ENCODE measurements around the gene RAB1A. TPM values are rescaled to one million over a fixed set of nuclear protein-coding genes. Genes with fewer than 3 reads are reported as not detected.

Gene RAB1A
- total RNA-seq, 1 experiment from 2014 or later: 76.9 TPM

DNA sequence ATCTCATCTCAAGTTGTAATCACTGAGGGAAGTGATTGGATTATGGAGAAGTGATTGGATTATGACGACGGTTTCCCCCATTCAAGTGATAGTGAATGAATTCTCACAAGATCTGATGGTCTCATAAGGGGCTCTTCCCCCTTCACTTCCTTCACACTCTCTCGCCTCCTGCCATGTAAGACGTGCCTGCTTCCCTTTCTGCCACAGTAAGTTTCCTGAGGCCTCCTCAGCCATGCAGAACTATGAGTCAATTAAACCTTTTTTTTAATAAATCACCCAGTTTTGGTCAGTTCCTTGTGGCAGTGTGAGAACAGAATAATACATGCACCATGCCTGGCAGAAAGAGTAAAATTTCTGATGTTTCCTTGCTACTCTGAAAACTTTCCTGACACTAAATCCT lies 37.1 kb downstream of the RAB1A start:
- DNase-seq: no peak
- Histone ChIP-seq H3K27me3 (ENCODE audit: control insufficient read depth, insufficient read depth, low read length) (no peaks in the 10 kb centered on the region), H3K36me3 (replicated peaks; ENCODE audit: control insufficient read depth, insufficient read depth, low read length) (peaks cover 5% of the 10 kb centered on the region), H3K4me3 (ENCODE audit: insufficient read depth, low read depth, low read length) (no peak overlapping the region)

DNA sequence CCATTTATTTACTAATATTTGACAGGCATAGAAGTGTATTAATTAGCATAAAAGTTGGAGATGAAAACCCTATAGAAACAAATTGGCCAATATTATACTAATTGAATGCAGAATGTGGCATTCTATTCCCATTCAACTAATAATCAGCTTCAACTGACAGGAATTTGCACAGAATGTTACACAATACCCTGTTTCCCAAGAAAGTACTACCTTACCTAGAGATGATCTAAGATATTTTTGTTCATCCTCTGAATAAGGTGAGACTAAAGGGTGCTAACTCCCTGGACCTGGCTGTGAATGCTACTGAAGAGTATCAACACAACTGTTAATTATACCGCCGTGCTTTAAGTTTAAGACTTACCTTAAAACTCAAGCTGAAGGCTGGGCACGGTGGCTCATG lies 44.8 kb downstream of the RAB1A start:
- Histone ChIP-seq H3K36me3 (replicated peaks; ENCODE audit: control insufficient read depth, insufficient read depth, low read length) (peaks cover 14% of the 10 kb centered on the region), H3K27me3 (ENCODE audit: control insufficient read depth, insufficient read depth, low read length) (no peaks in the 10 kb centered on the region), H3K4me3 (ENCODE audit: insufficient read depth, low read depth, low read length) (no peak overlapping the region)
- no peak for DNase-seq

DNA sequence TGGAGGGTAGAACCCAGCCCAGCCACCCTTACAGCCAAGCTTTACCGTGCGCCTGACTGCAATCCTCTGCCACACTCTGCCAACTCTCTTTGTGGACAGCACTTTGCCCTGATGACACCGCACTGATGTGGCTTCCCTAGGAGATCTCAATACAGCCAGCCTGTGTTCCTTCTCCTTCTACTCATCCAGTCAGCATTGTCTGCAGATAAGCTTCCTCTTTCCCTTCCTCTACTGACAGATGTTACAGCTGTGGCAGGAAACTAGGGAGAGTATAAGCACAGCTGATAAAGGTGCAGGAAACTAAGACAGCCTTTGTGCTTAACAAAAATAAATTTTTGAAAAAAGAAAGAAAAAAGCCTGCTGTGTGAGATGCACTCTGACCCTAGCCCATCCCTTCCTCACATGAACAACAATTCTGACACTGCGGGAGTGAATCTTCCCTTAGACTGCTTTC lies 48.6 kb downstream of the RAB1A start:
- no peaks in the 10 kb centered on the region for H3K27me3 ChIP-seq (ENCODE audit: control insufficient read depth, insufficient read depth, low read length)
- no peak for DNase-seq
- peaks cover 14% of the 10 kb centered on the region for H3K36me3 ChIP-seq (replicated peaks; ENCODE audit: control insufficient read depth, insufficient read depth, low read length)
- H3K4me3 ChIP-seq (ENCODE audit: insufficient read depth, low read depth, low read length): no peak overlapping the region

DNA sequence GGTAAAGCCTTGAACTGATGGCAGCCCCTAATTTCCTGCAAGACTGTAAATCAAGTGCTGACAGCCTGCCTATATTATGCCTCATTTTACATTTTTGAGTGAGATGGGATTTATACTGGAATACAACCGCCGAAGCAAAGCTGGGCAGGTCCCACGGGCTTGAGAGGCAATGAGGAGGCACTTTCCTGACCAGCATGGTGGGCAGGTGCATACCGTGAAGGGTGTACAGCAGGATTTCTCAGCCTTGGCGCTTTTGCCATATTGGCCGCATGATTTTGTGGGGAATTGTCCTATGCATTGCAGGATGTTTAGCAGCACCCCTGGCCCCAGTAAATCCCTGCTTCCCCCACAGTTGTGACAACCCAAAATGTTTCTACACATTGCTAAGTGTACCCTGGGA lies 50.9 kb downstream of the RAB1A start:
- H3K4me3 ChIP-seq (ENCODE audit: insufficient read depth, low read depth, low read length): no peak overlapping the region
- H3K36me3 ChIP-seq (replicated peaks; ENCODE audit: control insufficient read depth, insufficient read depth, low read length): peaks cover 22% of the 10 kb centered on the region
- no peaks in the 10 kb centered on the region for H3K27me3 ChIP-seq (ENCODE audit: control insufficient read depth, insufficient read depth, low read length)
- no peak for DNase-seq

DNA sequence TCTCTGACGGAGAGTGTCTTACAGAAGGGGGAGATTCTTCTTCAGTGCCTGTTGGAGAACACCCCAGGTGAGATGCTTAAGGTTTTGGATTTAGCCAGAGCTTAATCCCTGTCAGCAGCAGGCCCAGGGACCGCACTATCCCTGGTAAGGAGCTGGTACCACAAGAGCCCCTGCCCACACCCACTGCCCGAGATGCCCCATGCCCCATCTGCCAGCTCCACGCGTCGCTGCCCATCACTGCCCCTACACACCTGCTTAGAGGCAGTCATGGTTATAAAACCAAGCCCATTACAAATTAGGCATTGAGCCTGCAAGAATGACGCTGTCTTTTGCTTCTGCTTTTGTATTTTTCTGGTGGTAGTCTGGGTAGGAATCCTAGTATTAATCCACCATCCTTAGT lies 52.0 kb downstream of the RAB1A start:
- Histone ChIP-seq H3K27me3 (ENCODE audit: control insufficient read depth, insufficient read depth, low read length) (no peaks in the 10 kb centered on the region), H3K4me3 (ENCODE audit: insufficient read depth, low read depth, low read length) (no peak overlapping the region), H3K36me3 (replicated peaks; ENCODE audit: control insufficient read depth, insufficient read depth, low read length) (peaks cover 18% of the 10 kb centered on the region)
- DNase-seq: peak; percentile 32

DNA sequence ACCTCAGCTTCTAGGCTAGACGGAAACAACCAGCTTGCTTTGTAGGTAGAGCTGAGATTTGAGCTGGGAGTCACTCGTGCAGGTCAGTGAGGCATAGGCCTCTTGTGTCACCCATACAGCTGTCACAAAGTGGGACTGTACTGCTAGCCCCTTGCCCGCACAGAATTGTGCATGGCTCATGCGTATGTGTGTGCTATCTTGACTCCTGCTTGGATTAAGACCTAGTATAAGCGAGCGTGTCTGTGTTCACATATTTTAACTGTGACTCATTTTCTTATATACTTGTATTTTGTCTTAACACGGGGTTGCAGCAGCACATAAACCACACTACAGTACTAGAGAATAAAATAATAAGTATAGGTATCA lies 53.6 kb downstream of the RAB1A start:
- no peak for DNase-seq
- Histone ChIP-seq H3K27me3 (ENCODE audit: control insufficient read depth, insufficient read depth, low read length) (no peaks in the 10 kb centered on the region), H3K36me3 (replicated peaks; ENCODE audit: control insufficient read depth, insufficient read depth, low read length) (peaks cover 22% of the 10 kb centered on the region), H3K4me3 (ENCODE audit: insufficient read depth, low read depth, low read length) (no peak overlapping the region)

DNA sequence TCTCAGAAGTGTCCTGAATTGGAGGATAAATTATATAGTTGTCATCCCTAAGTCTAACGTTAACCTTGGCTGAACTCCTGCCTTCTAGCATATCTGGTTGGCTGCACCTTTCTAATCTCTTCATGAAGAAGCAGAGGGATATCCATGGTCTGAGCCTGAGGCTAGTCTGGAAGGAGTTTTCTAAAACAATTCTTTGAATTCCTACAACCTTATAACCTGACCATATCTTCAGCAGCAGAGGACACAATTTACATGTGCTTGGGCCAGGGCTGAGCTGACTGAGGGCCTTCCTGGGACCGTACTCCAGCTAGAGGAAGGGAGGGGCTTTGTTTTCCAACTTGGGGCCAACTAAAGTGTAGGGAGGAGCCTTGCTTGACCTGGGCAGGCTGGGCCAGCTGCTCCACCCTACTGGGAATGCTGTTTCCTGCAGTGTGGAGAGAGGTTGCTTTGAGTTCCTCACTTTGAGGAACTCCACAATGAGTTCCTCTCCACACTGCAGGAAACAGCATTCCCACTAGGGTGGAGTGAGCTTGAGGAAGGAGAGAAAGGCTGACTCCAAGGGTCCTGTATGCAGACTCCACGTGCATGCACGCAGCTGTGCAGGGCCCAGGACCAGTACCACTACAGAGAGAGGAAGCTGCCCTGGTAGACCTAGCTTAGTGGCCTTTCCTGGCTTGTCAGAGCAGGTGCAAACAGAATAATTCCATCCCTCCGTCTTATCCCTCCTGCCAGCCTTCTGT lies 54.1 kb downstream of the RAB1A start:
- Histone ChIP-seq H3K36me3 (replicated peaks; ENCODE audit: control insufficient read depth, insufficient read depth, low read length) (peaks cover 27% of the 10 kb centered on the region), H3K4me3 (ENCODE audit: insufficient read depth, low read depth, low read length) (no peak overlapping the region), H3K27me3 (ENCODE audit: control insufficient read depth, insufficient read depth, low read length) (no peaks in the 10 kb centered on the region)
- DNase-seq: peak; percentile 56

DNA sequence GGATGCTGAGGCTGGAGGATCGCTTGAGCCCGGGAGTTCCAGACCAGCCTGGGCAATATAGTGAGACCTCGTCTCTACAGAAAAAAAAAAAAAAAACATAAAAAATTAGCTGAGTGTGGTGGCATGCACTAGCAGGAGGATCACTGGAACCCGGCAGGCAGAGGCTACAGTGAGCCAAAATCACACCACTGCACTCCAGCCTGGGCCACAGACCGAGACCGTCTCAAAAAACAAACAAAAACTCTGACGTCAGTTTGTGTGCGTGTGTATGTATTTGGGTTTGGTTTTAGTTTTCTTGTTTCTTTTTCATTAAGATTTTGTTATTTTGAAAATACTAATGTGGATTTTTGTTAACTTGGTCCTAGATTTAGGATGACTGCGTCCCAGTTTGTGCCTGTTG lies 54.7 kb downstream of the RAB1A start:
- no peak for DNase-seq
- no peaks in the 10 kb centered on the region for H3K27me3 ChIP-seq (ENCODE audit: control insufficient read depth, insufficient read depth, low read length)
- peaks cover 32% of the 10 kb centered on the region for H3K36me3 ChIP-seq (replicated peaks; ENCODE audit: control insufficient read depth, insufficient read depth, low read length)
- H3K4me3 ChIP-seq (ENCODE audit: insufficient read depth, low read depth, low read length): no peak overlapping the region

DNA sequence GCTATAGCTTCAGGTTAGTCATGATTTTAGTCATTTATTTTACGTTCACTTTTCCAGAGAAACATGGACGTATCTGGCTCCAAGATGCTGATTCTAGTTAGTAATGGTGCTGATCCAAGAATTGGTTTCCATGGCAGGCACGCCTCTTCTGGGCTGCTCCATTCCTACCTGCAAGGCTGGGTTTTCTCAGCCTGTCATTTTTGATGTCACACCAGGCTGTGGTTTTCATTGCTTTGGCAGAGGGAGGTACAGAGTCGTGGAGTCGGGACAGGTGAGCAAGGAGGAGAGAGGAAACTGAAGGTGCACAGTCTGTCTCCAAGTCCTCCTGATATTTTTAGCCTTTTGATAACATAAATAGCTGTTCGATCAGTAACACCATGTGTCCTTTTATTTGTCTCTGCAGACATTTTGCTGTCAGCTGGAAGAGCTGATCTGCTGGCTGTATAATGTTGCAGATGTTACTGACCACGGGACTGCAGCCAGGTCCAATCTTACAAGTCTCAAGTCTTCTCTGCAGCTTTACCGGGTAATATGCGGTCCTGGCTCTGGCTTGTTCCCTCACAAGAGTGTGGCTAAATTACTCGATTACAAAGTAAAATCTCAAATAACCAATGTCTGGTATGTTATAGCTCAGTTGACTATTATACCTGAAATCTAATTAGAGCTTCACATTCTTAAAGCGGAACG lies 55.9 kb downstream of the RAB1A start:
- Histone ChIP-seq H3K4me3 (ENCODE audit: insufficient read depth, low read depth, low read length) (no peak overlapping the region), H3K36me3 (replicated peaks; ENCODE audit: control insufficient read depth, insufficient read depth, low read length) (peaks cover 34% of the 10 kb centered on the region), H3K27me3 (ENCODE audit: control insufficient read depth, insufficient read depth, low read length) (no peaks in the 10 kb centered on the region)
- no peak for DNase-seq

DNA sequence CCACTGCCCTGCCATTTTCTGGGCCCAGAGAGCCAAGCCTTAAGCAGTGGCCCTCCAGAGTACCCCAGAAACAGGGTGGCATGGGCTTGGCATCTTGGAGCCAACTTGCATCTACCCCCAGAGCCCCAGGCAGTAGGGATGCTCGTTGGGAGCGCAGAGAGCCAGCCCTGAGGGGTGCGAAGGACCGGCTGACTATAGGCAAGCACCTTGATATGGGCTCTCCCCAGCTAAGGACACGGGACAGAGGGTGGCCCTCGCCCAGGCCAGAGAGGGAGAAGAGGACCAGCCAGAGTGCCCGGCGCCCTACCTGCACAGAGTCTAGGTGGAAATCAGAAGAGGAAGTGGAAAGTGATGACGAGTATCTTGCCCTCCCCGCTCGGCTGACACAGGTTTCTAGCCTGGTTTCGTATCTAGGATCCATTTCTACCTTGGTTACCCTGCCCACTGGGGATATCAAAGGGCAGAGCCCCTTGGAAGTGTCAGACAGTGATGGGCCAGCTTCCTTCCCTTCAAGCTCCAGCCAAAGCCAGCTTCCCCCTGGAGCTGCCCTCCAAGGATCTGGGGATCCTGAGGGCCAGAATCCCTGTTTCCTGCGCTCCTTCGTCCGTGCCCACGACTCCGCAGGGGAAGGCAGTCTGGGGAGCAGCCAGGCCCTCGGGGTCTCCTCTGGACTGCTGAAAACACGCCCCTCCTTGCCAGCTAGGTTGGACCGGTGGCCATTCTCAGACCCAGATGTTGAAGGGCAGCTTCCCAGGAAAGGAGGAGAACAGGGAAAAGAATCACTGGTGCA lies 57.5 kb downstream of the RAB1A start:
- peak; percentile 13 for DNase-seq
- no peaks in the 10 kb centered on the region for H3K27me3 ChIP-seq (ENCODE audit: control insufficient read depth, insufficient read depth, low read length)
- peaks cover 34% of the 10 kb centered on the region for H3K36me3 ChIP-seq (replicated peaks; ENCODE audit: control insufficient read depth, insufficient read depth, low read length)
- no peak overlapping the region for H3K4me3 ChIP-seq (ENCODE audit: insufficient read depth, low read depth, low read length)

DNA sequence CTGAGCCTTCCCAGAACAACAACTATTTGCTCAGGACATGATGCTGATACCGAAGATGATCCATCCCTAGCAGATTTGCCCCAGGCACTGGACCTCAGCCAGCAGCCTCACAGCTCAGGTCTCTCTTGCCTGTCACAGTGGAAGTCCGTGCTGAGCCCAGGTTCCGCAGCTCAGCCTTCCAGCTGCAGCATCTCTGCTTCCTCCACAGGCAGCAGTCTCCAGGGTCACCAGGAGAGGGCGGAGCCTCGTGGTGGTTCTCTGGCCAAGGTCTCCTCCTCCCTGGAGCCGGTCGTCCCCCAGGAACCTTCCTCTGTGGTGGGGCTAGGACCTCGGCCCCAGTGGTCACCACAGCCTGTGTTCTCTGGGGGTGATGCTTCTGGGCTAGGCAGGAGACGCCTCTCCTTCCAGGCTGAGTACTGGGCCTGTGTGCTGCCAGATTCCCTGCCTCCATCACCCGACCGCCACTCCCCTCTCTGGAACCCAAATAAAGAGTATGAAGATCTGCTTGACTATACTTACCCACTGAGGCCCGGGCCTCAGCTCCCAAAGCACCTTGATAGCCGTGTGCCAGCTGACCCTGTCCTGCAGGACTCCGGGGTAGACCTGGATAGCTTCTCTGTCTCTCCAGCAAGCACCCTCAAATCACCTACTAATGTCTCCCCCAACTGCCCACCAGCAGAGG lies 58.3 kb downstream of the RAB1A start:
- DNase-seq: peak; percentile 68
- Histone ChIP-seq H3K36me3 (replicated peaks; ENCODE audit: control insufficient read depth, insufficient read depth, low read length) (peaks cover 34% of the 10 kb centered on the region), H3K4me3 (ENCODE audit: insufficient read depth, low read depth, low read length) (no peak overlapping the region), H3K27me3 (ENCODE audit: control insufficient read depth, insufficient read depth, low read length) (no peaks in the 10 kb centered on the region)

DNA sequence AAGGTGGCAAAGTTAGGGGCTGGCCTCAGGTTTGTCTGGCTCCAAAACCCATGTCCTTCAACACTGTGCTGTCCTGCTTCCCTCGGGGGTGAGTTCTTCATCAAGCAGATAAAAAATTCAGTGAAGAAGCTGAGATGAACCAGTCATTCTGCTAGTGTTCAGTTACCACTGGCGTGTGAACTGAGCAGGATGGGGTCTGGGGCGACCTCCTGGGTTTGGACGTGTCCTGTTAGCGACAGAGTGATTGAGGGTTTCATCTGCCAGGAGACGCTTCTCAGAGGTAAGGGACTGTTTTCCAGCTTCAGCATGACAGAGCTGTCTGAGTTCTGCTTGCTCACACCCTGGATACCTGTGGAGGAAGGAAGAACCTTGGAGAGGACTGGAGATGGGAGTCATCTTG lies 59.0 kb downstream of the RAB1A start:
- Histone ChIP-seq H3K36me3 (replicated peaks; ENCODE audit: control insufficient read depth, insufficient read depth, low read length) (peaks cover 33% of the 10 kb centered on the region), H3K27me3 (ENCODE audit: control insufficient read depth, insufficient read depth, low read length) (no peaks in the 10 kb centered on the region), H3K4me3 (ENCODE audit: insufficient read depth, low read depth, low read length) (no peak overlapping the region)
- peak; percentile 6 for DNase-seq

DNA sequence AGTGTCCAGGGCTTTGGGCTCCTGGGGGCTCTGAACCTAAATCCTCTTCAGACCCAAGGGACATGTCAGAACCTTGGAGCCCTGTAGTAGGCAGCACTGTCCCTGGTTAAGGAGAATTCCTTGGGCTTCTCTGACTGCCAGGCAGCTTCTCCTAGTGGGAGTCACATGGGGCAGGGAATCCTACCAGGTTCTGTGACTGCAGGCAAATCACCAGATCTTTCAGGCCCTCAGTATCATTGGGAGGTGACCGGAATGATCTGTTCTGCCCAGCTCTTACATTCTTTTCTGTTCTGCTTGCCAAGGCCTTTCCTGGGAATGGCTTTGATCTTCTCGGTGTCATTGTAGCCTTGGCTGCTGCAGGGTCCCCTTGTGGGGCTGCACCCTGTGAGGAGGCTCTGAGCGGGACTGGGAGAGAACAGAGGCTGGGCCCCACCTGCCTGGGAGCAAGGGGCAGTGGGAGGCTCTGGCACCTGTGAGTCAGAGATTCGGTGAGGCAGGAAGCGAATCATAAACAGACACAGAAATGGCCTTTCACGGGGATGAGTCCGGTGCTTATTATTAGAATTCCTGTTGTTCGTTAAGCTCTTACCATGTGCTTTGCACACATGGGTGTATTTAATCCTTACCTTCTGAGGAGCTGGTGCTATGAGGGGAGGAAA lies 59.6 kb downstream of the RAB1A start:
- Histone ChIP-seq H3K27me3 (ENCODE audit: control insufficient read depth, insufficient read depth, low read length) (no peaks in the 10 kb centered on the region), H3K4me3 (ENCODE audit: insufficient read depth, low read depth, low read length) (no peak overlapping the region), H3K36me3 (replicated peaks; ENCODE audit: control insufficient read depth, insufficient read depth, low read length) (peaks cover 33% of the 10 kb centered on the region)
- DNase-seq: peak; percentile 49

DNA sequence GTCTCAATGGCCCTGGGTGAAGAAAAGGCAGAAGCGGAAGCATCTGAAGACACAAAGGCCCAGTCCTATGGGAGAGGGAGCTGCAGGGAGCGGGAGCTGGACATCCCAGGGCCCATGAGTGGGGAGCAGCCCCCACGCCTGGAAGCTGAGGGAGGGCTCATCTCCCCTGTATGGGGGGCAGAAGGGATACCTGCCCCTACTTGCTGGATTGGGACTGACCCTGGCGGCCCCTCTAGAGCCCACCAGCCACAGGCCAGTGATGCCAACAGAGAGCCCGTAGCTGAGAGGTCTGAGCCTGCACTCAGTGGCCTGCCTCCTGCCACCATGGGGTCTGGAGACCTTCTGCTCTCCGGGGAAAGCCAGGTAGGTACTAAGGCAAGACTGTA lies 60.5 kb downstream of the RAB1A start:
- H3K27me3 ChIP-seq (ENCODE audit: control insufficient read depth, insufficient read depth, low read length): no peaks in the 10 kb centered on the region
- DNase-seq: peak; percentile 10
- no peak overlapping the region for H3K4me3 ChIP-seq (ENCODE audit: insufficient read depth, low read depth, low read length)
- H3K36me3 ChIP-seq (replicated peaks; ENCODE audit: control insufficient read depth, insufficient read depth, low read length): peaks cover 28% of the 10 kb centered on the region
